HG03575 (cell line): Measurements from ENCODE around the gene ITGA11.
"Not testable (repeated sequence)": the region's sequence is repeated elsewhere in the genome, so short reads cannot be mapped to it uniquely, and the experiment has no call there.

Experiments used
- ATAC-seq: cut with Tn5 transposase; IDR thresholded peaks from one replicate; pipeline ENCODE4 v1.9.1; 2021; ENCODE audit not compliant: unreplicated experiment, insufficient number of reproducible peaks, low FRiP score; ENCODE audit errors: extremely low read depth

Gene ITGA11

GRCh38 chr15:68429691-68430470 is 2.1 kb downstream of the ITGA11 start:
- no peak for ATAC-seq

- ATAC-seq = no peak
Observed at GRCh38 chr15:68428431-68428940, 3.5 kb downstream of the ITGA11 start.

GRCh38 chr15:68427963-68428362 is 4.0 kb downstream of the ITGA11 start:
- ATAC-seq = no peak

- ATAC-seq = no peak
Observed at GRCh38 chr15:68427366-68427765, 4.6 kb downstream of the ITGA11 start.

GRCh38 chr15:68426116-68426515 is 5.8 kb downstream of the ITGA11 start:
- no peak for ATAC-seq

GRCh38 chr15:68425428-68426060 is 6.4 kb downstream of the ITGA11 start:
- ATAC-seq = no peak

- ATAC-seq = no peak
Observed at GRCh38 chr15:68424754-68425390, 7.1 kb downstream of the ITGA11 start.

- ATAC-seq = no peak
Observed at GRCh38 chr15:68423359-68424296, 8.3 kb downstream of the ITGA11 start.

GRCh38 chr15:68422403-68423145 is 9.4 kb downstream of the ITGA11 start:
- ATAC-seq = not testable (repeated sequence)

- ATAC-seq = no peak
Observed at GRCh38 chr15:68421798-68422402, 10.1 kb downstream of the ITGA11 start.

- ATAC-seq = no peak
Observed at GRCh38 chr15:68421115-68421551, 10.8 kb downstream of the ITGA11 start.

- ATAC-seq = no peak
Observed at GRCh38 chr15:68420186-68420684, 11.7 kb downstream of the ITGA11 start.

- ATAC-seq = no peak
Observed at GRCh38 chr15:68419301-68420175, 12.4 kb downstream of the ITGA11 start.

- no peak for ATAC-seq
Observed at GRCh38 chr15:68418611-68419161, 13.3 kb downstream of the ITGA11 start.

GRCh38 chr15:68417897-68418296 is 14.1 kb downstream of the ITGA11 start:
- ATAC-seq = no peak

GRCh38 chr15:68417051-68417450 is 14.9 kb downstream of the ITGA11 start:
- ATAC-seq = no peak

- no peak for ATAC-seq
Observed at GRCh38 chr15:68416158-68416535, 15.8 kb downstream of the ITGA11 start.
